Activated CD4-positive, alpha-beta T cell treated with anti-CD3 and anti-CD28 coated beads, Interleukin-2, Interleukin-6, amounts not matched to agents 100 ng/mL and 50 ng/mL, durations not matched to agents 16 hours and 8 hours (primary cell): Measurements from ENCODE around the gene SLC15A1.

Experiments used
- DNase-seq: peaks from one replicate; pipeline ENCODE4 v3.0.0-alpha.2; 2020

SLC15A1 gene

GRCh38 chr13:98690348-98691022 is 62.0 kb downstream of the SLC15A1 start:
- DNase-seq: no peak

- no peak for DNase-seq
Measured at GRCh38 chr13:98689347-98689968, 63.0 kb downstream of the SLC15A1 start.

GRCh38 chr13:98688373-98688772 is 64.1 kb downstream of the SLC15A1 start:
- no peak for DNase-seq

GRCh38 chr13:98687319-98687718 is 65.2 kb downstream of the SLC15A1 start:
- no peak for DNase-seq

GRCh38 chr13:98686270-98686669 is 66.2 kb downstream of the SLC15A1 start:
- no peak for DNase-seq

GRCh38 chr13:98685146-98685545 is 67.3 kb downstream of the SLC15A1 start:
- no peak for DNase-seq

- no peak for DNase-seq
Measured at GRCh38 chr13:98681049-98681448, 71.4 kb downstream of the SLC15A1 start.

- no peak for DNase-seq
Measured at GRCh38 chr13:98678741-98679140, 73.7 kb downstream of the SLC15A1 start.

GRCh38 chr13:98677398-98677797 is 75.1 kb downstream of the SLC15A1 start:
- DNase-seq: no peak

- no peak for DNase-seq
Measured at GRCh38 chr13:98676239-98676638, 76.2 kb downstream of the SLC15A1 start.

GRCh38 chr13:98675837-98676236 is 76.6 kb downstream of the SLC15A1 start:
- DNase-seq: no peak

GRCh38 chr13:98675066-98675465 is 77.4 kb downstream of the SLC15A1 start:
- DNase-seq: no peak

- DNase-seq: peak; percentile 64
Measured at GRCh38 chr13:98672947-98673613, 79.4 kb downstream of the SLC15A1 start.

GRCh38 chr13:98668155-98668554 is 84.3 kb downstream of the SLC15A1 start:
- no peak for DNase-seq

- no peak for DNase-seq
Measured at GRCh38 chr13:98665638-98665995, 86.9 kb downstream of the SLC15A1 start.

- DNase-seq: no peak
Measured at GRCh38 chr13:98664924-98665637, 87.4 kb downstream of the SLC15A1 start.

- DNase-seq: no peak
Measured at GRCh38 chr13:98664510-98664909, 88.0 kb downstream of the SLC15A1 start.

GRCh38 chr13:98664047-98664446 is 88.4 kb downstream of the SLC15A1 start:
- DNase-seq: peak; percentile 66

- no peak for DNase-seq
Measured at GRCh38 chr13:98658131-98658530, 94.3 kb downstream of the SLC15A1 start.

GRCh38 chr13:98657506-98658085 is 94.9 kb downstream of the SLC15A1 start:
- no peak for DNase-seq

- DNase-seq: no peak
Measured at GRCh38 chr13:98656223-98656622, 96.2 kb downstream of the SLC15A1 start.

GRCh38 chr13:98653463-98653985 is 98.9 kb downstream of the SLC15A1 start:
- peak; percentile 80 for DNase-seq
